Measurements from ENCODE around the gene TBC1D22A. TPM values are rescaled to one million over a fixed set of nuclear protein-coding genes. Genes with fewer than 3 reads are reported as not detected.

TBC1D22A gene
- total and polyA plus RNA-seq, 2 donors (not counting 3 experiments of a cell fraction or from before 2014, with no cell fraction given) = 26.1 to 32.4 TPM

- H3K4me2 ChIP-seq (ENCODE audit: insufficient read depth, low read length) = peak overlapping the region; percentile 78
- peak overlapping the region; percentile 72 for H3K27ac ChIP-seq (ENCODE audit: insufficient read depth, low read depth, low read length)
- H3K27me3 ChIP-seq (ENCODE audit: control insufficient read depth in 2 of 2, insufficient read depth in 2 of 2, low read length in 2 of 2) = no peaks in the 10 kb centered on the region
- H3K36me3 ChIP-seq (ENCODE audit: control insufficient read depth in 2 of 2, extremely low read depth in 1 of 2, insufficient read depth in 2 of 2, low read length in 2 of 2) = no peaks in the 10 kb centered on the region
- ChIA-PET POLR2A (no interaction called here), CTCF (interaction anchor here (0.9 to 4.3 kb wide), 7 partner anchors 14 to 64 kb away, joined by 3 to 40 read pairs (median 4); partner anchors contain the start of gene TBC1D22A)
- no peaks in the 10 kb centered on the region for H3K9me1 ChIP-seq (replicated peaks; ENCODE audit: control insufficient read depth, extremely low read depth, insufficient read depth, low read length)
- TF ChIP-seq GATA2 (IDR thresholded peaks at IDR 0.05; ENCODE audit: insufficient read depth, insufficient read length, low read depth, low read length) (no peak), CTCF (IDR thresholded peaks at IDR 0.05; ENCODE audit: extremely low read depth in 1 of 2, insufficient read depth in 1 of 2, low read depth in 1 of 2, low read length in 2 of 2) (peak; percentile 29)
- TF ChIP-seq, protein P1, sequence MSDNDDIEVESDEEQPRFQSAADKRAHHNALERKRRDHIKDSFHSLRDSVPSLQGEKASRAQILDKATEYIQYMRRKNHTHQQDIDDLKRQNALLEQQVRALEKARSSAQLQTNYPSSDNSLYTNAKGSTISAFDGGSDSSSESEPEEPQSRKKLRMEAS (IDR thresholded peaks at IDR 0.05; ENCODE audit: insufficient read depth, insufficient read length) = peak; percentile 73
- peak overlapping the region; percentile 72 for H3K9ac ChIP-seq (replicated peaks; ENCODE audit: extremely low read depth, insufficient read depth, low read length)
- no peaks in the 10 kb centered on the region for H4K20me1 ChIP-seq (replicated peaks; ENCODE audit: control insufficient read depth, extremely low read depth, insufficient read depth, low read length)
- BruUV-seq (replicated peaks) = TSS peak; percentile 17
- H3K79me2 ChIP-seq (ENCODE audit: control insufficient read depth, insufficient read depth, low read length) = peaks cover 41% of the 10 kb centered on the region
- FAIRE-seq (peak; percentile 69), DNase-seq (ENCODE audit: low read depth, low spot score) (peak; percentile 76)
- dilution Hi-C loops (cut with MboI; ENCODE audit: extremely low pct_ligation_motif_present, low sequenced_read_pairs) = no loop called here
- intact Hi-C loops (cut with micrococcal nuclease) = no loop called here
- peaks cover 35% of the 10 kb centered on the region for H3K4me1 ChIP-seq (ENCODE audit: control insufficient read depth, extremely low read depth, insufficient read depth, low read length)
- H3K4me3 ChIP-seq (replicated peaks in 1 of 3; ENCODE audit: insufficient read depth in 1 of 3, low read depth in 1 of 3, low read length in 3 of 3) = peak overlapping the region in 2 of 3 experiments; percentile 55 to 60
- H3K9me3 ChIP-seq (replicated peaks; ENCODE audit: control insufficient read depth, insufficient read depth, low read length) = no peaks in the 10 kb centered on the region
- peak overlapping the region; percentile 45 for H2AFZ ChIP-seq (ENCODE audit: low read depth, low read length)
Observed at GRCh38 chr22:46739094-46739870, 23.2 kb upstream of the TBC1D22A start.
